CD4-positive, alpha-beta T cell treated with Interleukin-2 at 100 ng/mL for 4 hours (primary cell): ENCODE results near the gene PDLIM4.

Source experiments
- DNase-seq: peaks from one replicate; pipeline ENCODE4 v3.0.0-alpha.2; 2020; ENCODE audit warnings: low spot score

Gene PDLIM4

GRCh38 chr5:132309679-132310078 is 52.2 kb downstream of the PDLIM4 start:
- no peak for DNase-seq

- DNase-seq: no peak
Observed at GRCh38 chr5:132310141-132310834, 52.8 kb downstream of the PDLIM4 start.

- DNase-seq: no peak
Observed at GRCh38 chr5:132313366-132313765, 55.9 kb downstream of the PDLIM4 start.

GRCh38 chr5:132313961-132314432 is 56.5 kb downstream of the PDLIM4 start:
- no peak for DNase-seq

GRCh38 chr5:132315529-132316067 is 58.1 kb downstream of the PDLIM4 start:
- no peak for DNase-seq

GRCh38 chr5:132319975-132320374 is 62.5 kb downstream of the PDLIM4 start:
- no peak for DNase-seq

- DNase-seq: no peak
Observed at GRCh38 chr5:132321109-132321721, 63.7 kb downstream of the PDLIM4 start.

GRCh38 chr5:132322266-132322665 is 64.8 kb downstream of the PDLIM4 start:
- no peak for DNase-seq
